Dermis microvascular lymphatic vessel endothelial cell (primary cell): ENCODE data around the gene NPIPB9. TPM values are rescaled to one million over a fixed set of nuclear protein-coding genes. Genes with fewer than 3 reads are reported as not detected.

Experiments
- total RNA-seq: library from RNA; depleted of rRNA; stranded (reverse); fragments of >200 nt; gene quantifications from 2 replicates; pipeline ENCODE4 v1.2.1, GENCODE V29; 2014

NPIPB9 gene
- total RNA-seq, 1 donor from 2014 or later: 0.77 TPM

Other genes with a start within 250 kb of the NPIPB9 start
- not detected in 2 replicates for gene IL27, start 245.0 kb upstream of the NPIPB9 start, total RNA-seq
- 1.4 and 9.0 TPM in 2 replicates for gene NUPR1, start 212.8 kb upstream of the NPIPB9 start, total RNA-seq
- 5.3 and 6.8 TPM in 2 replicates for gene SGF29, start 197.9 kb upstream of the NPIPB9 start, total RNA-seq
- gene SULT1A2, start 154.7 kb upstream of the NPIPB9 start, total RNA-seq: not detected in 2 replicates
- gene SULT1A1, start 141.7 kb upstream of the NPIPB9 start, total RNA-seq: 2.4 and 4.0 TPM in 2 replicates
- 0.13 and 0.26 TPM in 2 replicates for gene NPIPB8, start 113.7 kb upstream of the NPIPB9 start, total RNA-seq
- gene EIF3C, start 40.3 kb upstream of the NPIPB9 start, total RNA-seq: 255 and 283 TPM in 2 replicates
- gene ATXN2L, start 71.2 kb downstream of the NPIPB9 start, total RNA-seq: 16.4 and 31.0 TPM in 2 replicates
- 109 and 118 TPM in 2 replicates for gene TUFM, start 94.6 kb downstream of the NPIPB9 start, total RNA-seq
- gene SH2B1, start 112.1 kb downstream of the NPIPB9 start, total RNA-seq: 7.4 and 8.9 TPM in 2 replicates
- gene ATP2A1, start 126.7 kb downstream of the NPIPB9 start, total RNA-seq: 0.13 and 0.25 TPM in 2 replicates
- 31.5 and 39.3 TPM in 2 replicates for gene RABEP2, start 173.5 kb downstream of the NPIPB9 start, total RNA-seq
- not detected in 2 replicates for gene CD19, start 180.2 kb downstream of the NPIPB9 start, total RNA-seq
- gene NFATC2IP, start 199.2 kb downstream of the NPIPB9 start, total RNA-seq: 18.5 and 25.4 TPM in 2 replicates
- 20.8 and 38.9 TPM in 2 replicates for gene SPNS1, start 223.0 kb downstream of the NPIPB9 start, total RNA-seq
- 0.26 and 0.51 TPM in 2 replicates for gene LAT, start 233.3 kb downstream of the NPIPB9 start, total RNA-seq